Inflammatory macrophage (primary cell): ENCODE measurements around the gene EIF3F.
A peak's percentile ranks its signal among the peaks of the same experiment; 100 is the strongest.

Experiments used
- DNase-seq, 2 donors: peaks; one replicate each; pipeline ENCODE4 v3.0.0-alpha.2; 2020 to 2022

EIF3F gene

GRCh38 chr11:8023831-8024555, 36.9 kb downstream of the EIF3F start:
- no peak for DNase-seq

- DNase-seq, result no peak
Measured at GRCh38 chr11:8025123-8025522, 38.0 kb downstream of the EIF3F start.

- DNase-seq, result no peak
Measured at GRCh38 chr11:8025816-8026215, 38.7 kb downstream of the EIF3F start.

GRCh38 chr11:8026982-8027381, 39.8 kb downstream of the EIF3F start:
- DNase-seq, result no peak

GRCh38 chr11:8028766-8029165, 41.6 kb downstream of the EIF3F start:
- DNase-seq, result no peak

- DNase-seq, result no peak
Measured at GRCh38 chr11:8030526-8031247, 43.5 kb downstream of the EIF3F start.

- DNase-seq, result no peak
Measured at GRCh38 chr11:8031248-8032115, 44.3 kb downstream of the EIF3F start.

- DNase-seq, result no peak
Measured at GRCh38 chr11:8032122-8032521, 45.0 kb downstream of the EIF3F start.

- no peak for DNase-seq
Measured at GRCh38 chr11:8032576-8033304, 45.6 kb downstream of the EIF3F start.

GRCh38 chr11:8033305-8034105, 46.4 kb downstream of the EIF3F start:
- peak; percentile 26 to 50 for DNase-seq

- no peak for DNase-seq
Measured at GRCh38 chr11:8034106-8034585, 47.0 kb downstream of the EIF3F start.

- DNase-seq, result no peak
Measured at GRCh38 chr11:8034604-8035190, 47.6 kb downstream of the EIF3F start.

- no peak for DNase-seq
Measured at GRCh38 chr11:8035200-8035855, 48.2 kb downstream of the EIF3F start.

- DNase-seq, result peak; percentile 26
Measured at GRCh38 chr11:8036002-8036802, 49.1 kb downstream of the EIF3F start.

- DNase-seq, result no peak
Measured at GRCh38 chr11:8036986-8037385, 49.8 kb downstream of the EIF3F start.

GRCh38 chr11:8038393-8038792, 51.3 kb downstream of the EIF3F start:
- DNase-seq, result no peak

- no peak for DNase-seq
Measured at GRCh38 chr11:8038811-8039529, 51.8 kb downstream of the EIF3F start.

GRCh38 chr11:8039530-8040260, 52.6 kb downstream of the EIF3F start:
- DNase-seq, result no peak
